Esophagus muscularis mucosa (tissue), 4 donors: ENCODE data around the gene SUGT1. TPM values are rescaled to one million over a fixed set of nuclear protein-coding genes. Genes with fewer than 3 reads are reported as not detected.
"Not testable (repeated sequence)": the region's sequence is repeated elsewhere in the genome, so short reads cannot be mapped to it uniquely, and the experiment has no call there.

Experiments
- DNase-seq: peaks from one replicate; pipeline ENCODE4 v3.0.0-alpha.2; 2017; ENCODE audit errors: extremely low spot score
- H3K27ac ChIP-seq, 4 donors: fragments of 200-600 bp; sonication (generic); replicated peaks in 1 of 4; 1 replicate in 3 of 4; 2 replicates in 1 of 4; pipeline ENCODE4 v1.5.1; 2016 to 2019; ENCODE audit warnings: mild to moderate bottlenecking in 1 of 4
- H3K27me3 ChIP-seq, 4 donors: fragments of 200-600 bp; sonication (generic); one replicate each; pipeline versions ENCODE4 v1.5.1 to v1.6.0; 2016 to 2019
- H3K36me3 ChIP-seq, 4 donors: fragments of 200-600 bp; sonication (generic); one replicate each; pipeline ENCODE4 v1.5.1; 2016 to 2019
- H3K4me1 ChIP-seq, 4 donors: fragments of 200-600 bp; sonication (generic); one replicate each; pipeline ENCODE4 v1.5.1; 2016 to 2019
- H3K4me3 ChIP-seq, 4 donors: fragments of 200-600 bp; sonication (generic); 1 replicate in 2 of 4; 2 replicates in 2 of 4; pipeline ENCODE4 v1.5.1; 2016 to 2019; ENCODE audit warnings: mild to moderate bottlenecking in 4 of 4, moderate library complexity in 1 of 4
- H3K9me3 ChIP-seq, 4 donors: fragments of 200-600 bp; sonication (generic); 1 replicate in 3 of 4; 2 replicates in 1 of 4; pipeline ENCODE4 v1.5.1; 2016 to 2019
- CTCF ChIP-seq, 3 experiments: fragments of 200-600 bp in 2 of 3; fragments of 450-650 bp in 1 of 3; sonication (generic) in 2 of 3; IDR thresholded peaks; one replicate each; pipeline ENCODE4 v1.5.1; 2017 to 2019; ENCODE audit warnings: antibody characterized with exemption in 3 of 3, mild to moderate bottlenecking in 2 of 3, moderate library complexity in 1 of 3
- EP300 ChIP-seq: sonication (generic); formaldehyde crosslinking; IDR thresholded peaks from one replicate; pipeline ENCODE4 v1.6.1; 2017; ENCODE audit warnings: antibody characterized with exemption
- POLR2A ChIP-seq: fragments of 450-650 bp; IDR thresholded peaks from one replicate; pipeline ENCODE4 v1.6.1; 2017; ENCODE audit warnings: antibody characterized with exemption, moderate library complexity, mild to moderate bottlenecking, low read depth
- POLR2AphosphoS5 ChIP-seq, 2 donors: sonication (generic); formaldehyde crosslinking; IDR thresholded peaks; one replicate each; pipeline ENCODE4 v1.6.1; 2017; ENCODE audit warnings: antibody characterized with exemption in 2 of 2
- WGBS: methylation state at CpG from one replicate; pipeline ENCODE4 v1.1.5; 2018; 5-methylcytosine and 5-hydroxymethylcytosine counted together
- intact Hi-C: fragments of 100-400 bp; cut with DNase I; formaldehyde crosslinking; loops from one replicate; pipeline ENCODE4 v1.15.1; 2023
- total RNA-seq, 4 donors: library from RNA; depleted of rRNA; stranded (reverse); fragments of >200 nt; gene quantifications; one replicate each; pipeline versions ENCODE4 v1.1.0 to v1.2.1, GENCODE V29; 2016

The SUGT1 gene
- total RNA-seq, 4 donors from 2014 or later = 28.3 to 41.7 (median 33.3) TPM

- Histone ChIP-seq H3K36me3 (peaks cover 0 to 23% (median 10%) of the 10 kb centered on the region in 4 donors), H3K4me3 (no peak overlapping the region), H3K27ac (no peak overlapping the region), H3K9me3 (no peaks in the 10 kb centered on the region), H3K27me3 (no peaks in the 10 kb centered on the region), H3K4me1 (no peaks in the 10 kb centered on the region)
- no peak for DNase-seq
- intact Hi-C loops = no loop called here
- no peak for TF ChIP-seq EP300
- TF ChIP-seq POLR2A = no peak
- no peak for TF ChIP-seq CTCF (IDR thresholded peaks at IDR 0.05)
- no peak for TF ChIP-seq POLR2AphosphoS5 (IDR thresholded peaks at IDR 0.05)
- 93% methylated on average over 5 of the region's 5 CpGs for WGBS
These were observed 43.9 kb downstream of the SUGT1 start for GRCh38 chr13:52696566-52696965.

GRCh38 chr13:52701728-52702465 lies 49.3 kb downstream of the SUGT1 start:
- no peak for DNase-seq
- H3K9me3 ChIP-seq = no peaks in the 10 kb centered on the region
- no peak overlapping the region for H3K4me3 ChIP-seq
- WGBS = 70% methylated on average over 6 of the region's 6 CpGs
- H3K27me3 ChIP-seq = no peaks in the 10 kb centered on the region
- intact Hi-C loops = no loop called here
- H3K4me1 ChIP-seq = no peaks in the 10 kb centered on the region
- H3K27ac ChIP-seq = no peak overlapping the region
- peaks cover 0 to 19% (median 7%) of the 10 kb centered on the region in 4 donors for H3K36me3 ChIP-seq
- TF ChIP-seq CTCF (IDR thresholded peaks at IDR 0.05) (no peak), EP300 (no peak), POLR2A (no peak)

- TF ChIP-seq POLR2A (no peak), EP300 (no peak), CTCF (IDR thresholded peaks at IDR 0.05) (no peak), POLR2AphosphoS5 (IDR thresholded peaks at IDR 0.05) (no peak)
- H3K27me3 ChIP-seq = no peaks in the 10 kb centered on the region
- intact Hi-C loops = no loop called here
- WGBS = 60% methylated on average over 6 of the region's 6 CpGs
- no peaks in the 10 kb centered on the region for H3K4me1 ChIP-seq
- peaks cover 0 to 8% (median 2%) of the 10 kb centered on the region in 4 donors for H3K36me3 ChIP-seq
- DNase-seq = no peak
- no peak overlapping the region for H3K4me3 ChIP-seq
- H3K27ac ChIP-seq = no peak overlapping the region
- H3K9me3 ChIP-seq = no peaks in the 10 kb centered on the region
These were observed 50.8 kb downstream of the SUGT1 start for GRCh38 chr13:52703482-52703881.

DNA sequence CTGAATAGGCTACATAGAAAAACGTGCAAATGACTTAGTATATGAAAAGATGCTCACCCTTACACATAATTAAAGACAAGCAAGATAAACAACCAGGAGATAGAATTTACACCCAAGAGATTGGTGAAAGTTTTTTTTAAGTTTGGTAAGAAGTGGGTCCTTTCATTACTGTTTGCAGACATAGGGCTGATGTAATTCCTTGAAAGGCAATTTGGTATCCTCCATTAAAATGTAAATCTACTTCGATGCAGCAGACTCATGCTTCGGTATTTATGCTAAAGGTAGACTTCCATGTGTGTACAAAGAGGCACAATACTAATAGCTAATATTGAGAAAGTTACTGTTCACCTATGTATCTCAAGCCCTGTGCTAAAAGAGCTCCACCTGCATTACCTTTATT lies 53.4 kb downstream of the SUGT1 start:
- no peak for DNase-seq
- TF ChIP-seq EP300 (no peak), POLR2A (no peak), POLR2AphosphoS5 (IDR thresholded peaks at IDR 0.05) (no peak)
- H3K27ac ChIP-seq = no peak overlapping the region
- H3K27me3 ChIP-seq = no peaks in the 10 kb centered on the region
- no peaks in the 10 kb centered on the region for H3K9me3 ChIP-seq
- 73% methylated on average over 3 of the region's 3 CpGs for WGBS
- no peaks in the 10 kb centered on the region for H3K36me3 ChIP-seq
- H3K4me3 ChIP-seq = no peak overlapping the region
- intact Hi-C loops = no loop called here
- H3K4me1 ChIP-seq = no peaks in the 10 kb centered on the region

DNA sequence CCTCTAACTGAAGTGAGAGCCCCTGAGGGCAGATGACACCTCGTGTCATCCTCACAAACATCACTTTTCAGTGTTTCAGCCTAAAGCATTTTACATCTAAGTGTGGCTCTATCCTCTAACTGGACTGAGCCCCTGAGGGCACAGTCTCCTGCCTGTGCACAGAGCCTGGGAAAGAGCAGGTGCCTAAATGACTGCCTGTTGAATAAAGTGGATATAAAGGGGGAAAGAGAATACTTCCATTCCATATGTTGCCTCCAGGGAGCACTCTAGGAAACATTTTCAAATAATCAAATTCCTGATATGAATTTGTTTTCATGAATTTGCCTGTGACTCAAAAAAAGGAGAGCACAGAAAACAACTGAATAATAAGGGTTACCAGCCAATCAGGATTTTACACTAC lies 54.7 kb downstream of the SUGT1 start:
- TF ChIP-seq CTCF (IDR thresholded peaks at IDR 0.05) = no peak
- no peak for TF ChIP-seq POLR2AphosphoS5 (IDR thresholded peaks at IDR 0.05)
- no peak for TF ChIP-seq EP300
- TF ChIP-seq POLR2A = no peak

GRCh38 chr13:52708266-52708665 lies 55.6 kb downstream of the SUGT1 start:
- H3K36me3 ChIP-seq, H3K4me1 ChIP-seq, H3K9me3 ChIP-seq, intact Hi-C loops, H3K27ac ChIP-seq, DNase-seq, H3K4me3 ChIP-seq, H3K27me3 ChIP-seq: not testable (repeated sequence)
- 88% methylated on average over 12 of the region's 12 CpGs for WGBS

More for the DNA sequence above, 54.7 kb downstream of the SUGT1 start:
- 74% methylated on average over 1 of the region's 1 CpG for WGBS
- Histone ChIP-seq H3K9me3 (no peaks in the 10 kb centered on the region), H3K4me1 (no peaks in the 10 kb centered on the region), H3K4me3 (no peak overlapping the region), H3K36me3 (no peaks in the 10 kb centered on the region), H3K27ac (no peak overlapping the region), H3K27me3 (no peaks in the 10 kb centered on the region)
- intact Hi-C loops = no loop called here
- no peak for DNase-seq
